Stimulated activated naive CD4-positive, alpha-beta T cell treated with Interleukin-2 at 50 U/mL for 16 hours (primary cell): ENCODE results near the gene SPSB1.
A peak's percentile ranks its signal among the peaks of the same experiment; 100 is the strongest.

Experiments used
- DNase-seq: peaks from one replicate; lab custom pipeline; 2025; lab: John Stamatoyannopoulos, UW

The SPSB1 gene

DNA sequence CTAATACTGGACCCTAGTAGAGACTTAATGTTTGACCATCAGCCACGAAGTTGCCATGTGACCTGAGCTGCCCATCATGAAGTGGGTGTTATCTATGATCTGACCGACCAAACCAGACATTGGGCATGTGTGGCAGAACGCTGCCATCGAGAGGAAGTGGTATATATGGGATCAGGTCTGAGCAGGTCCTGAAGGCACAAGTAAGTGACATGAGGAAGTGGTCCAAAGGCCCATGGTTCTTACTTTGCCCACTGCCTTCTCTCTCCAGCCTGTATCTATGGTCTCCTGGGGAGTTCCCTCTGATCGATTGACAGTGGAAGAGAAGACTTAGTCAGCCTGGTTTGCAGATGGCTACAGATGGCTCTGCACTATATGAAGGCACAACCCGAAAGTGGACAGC, 7.9 kb downstream of the SPSB1 start:
- no peak for DNase-seq

DNA sequence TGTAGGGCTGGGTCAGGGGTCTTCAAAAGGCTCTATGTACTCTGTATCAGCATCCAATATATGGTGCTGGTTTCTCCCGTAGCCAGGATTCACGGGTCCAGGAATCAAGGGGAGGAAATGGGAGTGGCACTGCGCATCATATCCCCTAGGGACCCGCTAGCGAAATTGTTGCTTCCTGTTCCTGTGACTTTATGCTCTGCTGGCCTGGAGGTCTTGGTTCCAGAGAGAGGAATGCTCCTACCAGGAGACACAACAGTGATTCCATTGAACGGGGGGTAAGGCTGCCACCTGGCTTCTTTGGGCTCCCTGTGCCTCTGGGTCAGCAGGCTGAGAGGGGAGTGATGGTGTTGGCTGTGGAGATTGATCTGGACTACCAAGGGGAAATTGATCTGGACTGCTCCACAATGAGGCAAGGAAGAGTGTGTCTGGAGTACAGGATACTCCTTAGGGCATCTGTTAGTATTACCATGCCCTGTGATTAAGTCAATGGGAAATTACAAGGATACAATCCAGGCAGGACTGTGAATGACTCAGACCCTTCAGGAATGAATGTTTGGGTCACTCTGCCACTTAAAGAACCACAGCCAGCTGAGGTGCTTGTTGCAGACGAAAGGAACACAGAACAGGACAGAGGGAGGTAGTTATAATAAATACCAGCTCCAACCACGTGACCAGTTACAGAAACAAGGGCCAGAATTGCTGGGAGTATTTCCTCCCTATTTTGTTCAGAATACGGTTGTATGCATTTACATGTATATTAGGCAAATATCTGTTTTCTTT, 10.2 kb downstream of the SPSB1 start:
- DNase-seq = no peak

DNA sequence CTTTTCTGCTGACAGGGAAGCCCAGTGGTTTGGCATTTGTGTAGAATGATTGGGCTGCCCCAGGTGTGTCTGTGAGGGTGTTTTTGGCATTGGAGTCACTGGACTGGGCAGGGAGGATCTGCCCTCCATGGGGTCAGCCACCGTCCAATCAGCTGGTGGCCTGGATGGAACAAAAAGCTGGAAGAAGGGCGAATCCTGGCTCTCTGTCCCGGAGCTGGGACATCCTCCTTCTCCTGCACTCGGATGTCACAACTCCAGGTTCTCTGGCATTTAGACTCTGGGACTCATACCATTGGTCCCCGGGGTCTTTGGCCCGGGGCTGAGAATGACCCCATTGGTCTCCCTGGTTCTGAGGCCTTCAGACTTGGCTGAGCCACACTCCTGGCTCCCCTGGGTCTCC, 11.2 kb downstream of the SPSB1 start:
- DNase-seq = no peak

DNA sequence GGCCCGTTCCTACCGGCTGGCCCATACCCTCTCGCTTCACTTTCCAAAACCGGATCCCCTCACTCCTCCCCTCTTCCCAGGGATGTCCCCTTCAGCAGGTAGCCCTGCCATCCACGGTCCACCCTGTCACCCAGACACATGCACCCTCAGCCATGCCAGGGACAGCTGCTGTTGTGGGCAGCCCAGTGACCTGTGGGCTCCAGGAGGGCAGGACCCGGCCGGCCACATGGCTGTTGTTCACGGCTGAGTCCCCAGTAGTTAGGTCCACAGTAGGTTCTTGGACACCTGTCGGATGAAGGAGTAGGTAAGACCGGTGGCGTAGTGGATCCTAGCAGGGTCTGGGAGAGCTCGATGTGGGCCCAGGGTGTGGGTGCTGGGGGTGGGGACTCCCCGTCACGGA, 12.5 kb downstream of the SPSB1 start:
- no peak for DNase-seq

DNA sequence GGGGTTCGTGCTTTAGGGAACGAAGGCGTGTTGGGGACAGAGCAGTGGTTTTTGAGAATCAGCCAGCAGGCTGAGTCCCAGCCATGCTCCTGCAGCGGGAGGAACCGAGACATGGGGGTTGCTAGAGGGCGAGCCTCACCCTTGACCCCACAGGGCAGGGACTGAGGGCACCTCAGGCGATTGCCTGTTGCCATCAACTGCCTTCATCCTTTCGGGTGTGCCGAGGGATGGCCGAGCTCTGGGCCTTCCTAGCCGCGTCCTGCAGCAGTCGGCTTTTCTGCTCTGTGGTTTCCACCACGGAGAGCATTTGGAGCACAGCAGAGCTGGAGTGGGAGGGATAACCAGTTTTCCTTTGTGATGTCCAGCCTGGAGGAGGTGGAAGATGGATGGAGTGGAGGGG, 13.3 kb downstream of the SPSB1 start:
- no peak for DNase-seq

DNA sequence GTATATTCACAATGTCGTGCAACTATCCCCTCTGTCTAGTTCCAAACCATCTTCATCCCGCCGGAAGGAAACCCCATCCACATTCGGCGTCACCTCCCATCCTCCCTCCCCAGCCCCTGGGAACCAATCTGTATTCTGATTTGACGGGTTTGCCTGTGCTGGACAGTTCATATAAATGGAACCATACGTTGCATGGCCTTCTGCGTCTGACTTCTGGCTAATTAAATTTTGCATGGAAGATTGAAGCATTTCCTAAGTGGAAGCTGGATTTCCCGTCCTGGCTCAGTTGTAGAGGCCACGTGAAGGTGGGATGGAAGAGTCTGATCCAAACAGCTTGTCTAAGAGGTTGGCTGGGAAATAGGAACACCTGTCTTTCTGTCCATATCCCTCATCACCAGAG, 14.6 kb downstream of the SPSB1 start:
- no peak for DNase-seq

DNA sequence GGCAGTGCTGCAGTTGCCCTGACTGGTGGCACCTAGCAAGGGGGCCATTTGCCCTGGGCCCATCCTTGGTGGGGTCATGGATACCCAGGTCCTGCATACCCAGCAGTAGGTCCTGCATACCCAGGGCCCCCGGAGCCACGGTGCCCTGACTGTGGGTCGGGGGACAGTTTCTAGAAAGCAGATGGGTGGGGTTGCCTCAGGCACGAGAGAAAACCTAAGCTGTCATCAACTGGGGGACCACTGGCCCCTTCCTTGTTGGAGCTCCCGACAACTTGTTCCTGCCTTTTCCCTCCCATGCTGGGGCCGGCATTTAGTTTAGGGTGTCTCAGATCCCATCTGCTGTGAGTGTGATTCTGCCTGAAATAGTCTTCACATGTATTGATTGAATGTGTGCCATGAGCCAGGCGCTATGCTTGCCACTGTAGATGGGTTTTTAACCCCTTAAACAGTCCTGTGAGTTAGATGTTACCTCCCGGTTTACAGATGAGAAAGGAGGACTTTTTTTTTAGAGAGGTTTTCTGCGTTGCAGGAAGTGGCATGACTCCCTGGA, 15.6 kb downstream of the SPSB1 start:
- no peak for DNase-seq

DNA sequence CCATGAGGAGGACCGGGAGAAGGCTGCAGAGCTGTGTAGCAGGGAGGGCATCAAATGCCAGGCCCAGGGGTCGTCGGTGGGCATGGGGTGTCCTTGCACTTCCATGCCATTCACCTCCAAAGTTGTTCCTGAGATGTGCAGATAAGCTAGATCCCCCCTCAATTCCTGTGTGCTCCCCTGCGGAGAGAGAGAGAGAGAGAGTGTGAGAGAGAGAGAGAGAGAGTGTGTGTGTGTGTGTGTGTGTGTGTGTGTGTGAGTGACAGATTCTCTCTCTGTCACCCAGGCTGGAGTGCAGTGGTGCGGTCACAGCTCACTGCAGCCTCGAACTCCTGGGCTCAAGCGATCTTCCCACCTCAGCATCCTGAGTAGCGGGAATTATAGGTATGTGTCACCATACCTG, 16.4 kb downstream of the SPSB1 start:
- DNase-seq = no peak

DNA sequence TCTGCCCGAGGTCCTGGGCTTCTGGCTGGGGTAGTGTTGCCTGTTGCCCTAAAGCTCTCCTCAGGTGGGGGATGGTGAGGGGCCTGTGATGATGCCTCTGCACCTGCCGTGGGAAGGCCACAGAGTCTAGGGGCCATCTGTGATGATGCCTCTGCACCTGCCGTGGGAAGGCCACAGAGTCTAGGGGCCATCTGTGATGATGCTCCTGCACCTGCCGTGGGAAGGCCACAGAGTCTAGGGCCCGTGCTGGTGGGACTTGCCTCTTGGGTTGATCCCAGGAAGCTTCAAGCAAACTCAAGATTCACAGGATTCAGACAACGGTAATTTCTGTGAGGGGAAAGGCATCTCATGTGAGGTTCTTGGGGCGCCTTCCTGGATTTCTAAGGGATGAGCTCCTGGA, 17.3 kb downstream of the SPSB1 start:
- no peak for DNase-seq

DNA sequence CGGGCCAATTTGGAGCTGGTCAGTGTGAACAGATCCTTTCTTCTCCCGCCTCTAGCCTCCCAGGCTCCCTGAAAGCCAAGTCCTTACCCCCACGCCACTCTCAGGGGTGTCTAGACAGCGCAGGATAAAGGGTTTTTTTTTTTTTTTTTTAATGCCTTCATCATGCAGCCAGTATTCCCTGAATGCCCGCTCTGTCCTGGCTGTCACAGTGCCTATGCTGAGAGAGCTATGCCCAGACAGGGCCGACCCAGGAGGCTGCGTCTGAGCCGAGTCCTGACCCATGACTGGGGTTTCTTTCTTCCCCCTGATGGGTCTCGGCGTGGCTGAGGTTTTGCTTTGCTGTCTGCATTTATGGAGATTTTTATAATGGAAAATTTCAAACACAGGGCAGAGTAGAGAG, 18.3 kb downstream of the SPSB1 start:
- no peak for DNase-seq

DNA sequence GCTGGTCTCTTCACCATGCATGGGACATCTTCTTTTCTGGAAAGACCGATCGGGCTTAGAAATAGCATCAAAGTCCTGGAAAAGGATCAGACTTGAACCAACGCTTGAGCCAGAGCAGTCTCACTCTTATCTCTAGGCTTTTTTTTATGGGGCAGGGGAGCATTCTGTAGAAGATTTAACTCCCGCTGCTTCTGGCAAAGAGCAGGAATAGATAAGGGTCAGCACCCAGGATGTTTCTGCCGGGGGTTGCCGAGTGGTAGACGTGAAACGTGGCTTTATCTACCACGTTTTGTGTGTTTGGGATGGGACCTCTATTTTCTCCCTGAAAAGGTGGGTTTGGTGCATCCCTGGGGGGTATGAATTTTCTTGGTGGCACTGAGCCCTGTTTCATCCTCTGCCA, 18.8 kb downstream of the SPSB1 start:
- DNase-seq = no peak

DNA sequence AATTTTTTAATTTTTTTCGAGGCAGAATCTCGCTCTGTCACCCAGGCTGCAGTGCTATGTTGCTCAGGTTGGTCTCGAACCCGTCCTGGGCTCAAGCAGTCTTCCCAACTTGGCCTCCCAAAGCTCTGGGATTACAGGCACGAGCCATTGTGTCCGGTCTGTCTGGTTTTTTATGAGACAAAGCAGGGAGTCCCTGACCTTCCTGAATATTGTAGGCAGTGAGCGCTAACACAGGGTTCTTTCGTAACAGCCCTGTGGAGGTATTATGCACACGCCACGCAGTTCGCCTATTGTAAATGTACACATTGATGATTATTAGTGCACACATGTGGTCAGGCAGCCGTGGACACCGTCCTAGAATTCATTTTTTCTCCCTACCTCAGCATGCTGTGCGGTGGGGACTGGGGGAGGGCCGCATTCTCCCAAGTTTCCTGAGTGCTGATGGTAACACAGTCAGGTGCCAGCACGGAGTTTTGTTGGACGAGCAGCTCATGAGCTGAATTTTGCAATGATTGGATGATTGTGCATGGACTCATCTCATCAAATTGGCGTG, 19.6 kb downstream of the SPSB1 start:
- no peak for DNase-seq

DNA sequence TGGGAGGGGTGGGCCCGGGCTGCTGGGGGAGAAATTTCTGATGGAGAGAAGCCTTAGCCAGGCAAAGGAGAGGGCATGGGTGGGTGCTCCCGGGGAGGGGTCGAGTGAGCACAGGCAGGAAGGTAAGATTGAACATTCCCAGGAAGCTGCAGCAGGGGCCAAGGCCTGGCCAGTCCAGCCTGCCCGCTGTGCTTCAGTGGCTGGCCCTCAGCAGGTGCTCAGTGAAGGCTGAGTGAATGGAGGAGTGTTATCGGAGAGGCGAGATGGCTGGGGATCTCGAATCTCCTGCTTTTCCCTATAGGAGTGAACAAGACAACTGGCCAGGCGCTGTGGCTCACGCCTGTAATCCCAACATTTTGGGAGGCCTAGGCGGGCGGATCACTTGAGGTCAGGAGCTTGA, 20.9 kb downstream of the SPSB1 start:
- DNase-seq = no peak

DNA sequence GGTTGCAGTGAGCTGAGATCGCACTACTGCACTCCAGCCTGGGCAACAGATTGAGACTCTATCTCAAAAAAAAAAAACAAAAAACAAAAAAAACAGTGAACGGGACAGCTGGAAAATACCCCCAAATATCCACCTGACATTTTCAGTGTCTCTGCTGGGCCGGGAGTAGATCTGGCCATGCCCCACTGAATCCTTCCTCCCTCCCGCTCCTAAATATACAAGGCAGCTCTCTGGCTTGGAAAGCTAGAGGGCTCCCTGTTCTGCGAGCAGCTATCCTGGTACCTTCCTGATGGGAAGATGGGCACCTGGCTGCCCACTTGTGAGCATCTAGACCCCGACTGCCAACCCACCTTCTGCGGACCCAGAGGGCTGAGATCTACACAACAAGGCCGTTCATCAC, 21.4 kb downstream of the SPSB1 start:
- DNase-seq = no peak

DNA sequence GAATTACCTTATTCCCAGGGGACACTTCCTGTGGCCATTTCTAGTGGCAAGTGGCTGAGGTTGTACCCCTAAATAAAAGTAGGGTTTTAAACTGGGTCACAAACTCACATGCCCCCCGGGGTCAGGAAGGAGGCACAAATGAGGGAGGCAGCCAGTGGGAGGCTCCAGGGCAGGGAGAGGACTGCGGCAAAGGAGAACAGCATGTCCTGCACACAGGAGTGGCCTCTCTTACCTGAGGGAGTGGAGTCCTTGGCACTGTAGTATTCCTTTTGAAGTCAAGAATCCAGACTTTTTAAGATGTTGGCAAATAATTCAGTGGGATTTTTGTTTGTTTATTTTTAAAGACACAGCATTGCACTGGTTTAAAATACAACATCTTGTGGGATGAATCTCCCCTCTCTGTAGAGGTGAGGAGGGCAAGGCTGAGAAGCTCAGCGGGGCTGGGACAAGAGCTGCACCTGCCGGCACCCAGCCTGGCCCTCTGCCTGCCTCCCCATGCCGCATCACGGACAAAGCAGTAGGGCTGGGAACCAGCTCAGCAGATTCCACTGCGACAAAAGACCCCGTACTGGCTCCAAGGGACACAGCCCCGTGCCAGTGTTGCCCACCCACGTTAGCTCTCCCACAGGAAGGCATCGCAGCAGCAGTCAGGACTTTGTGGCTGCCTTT, 22.2 kb downstream of the SPSB1 start:
- no peak for DNase-seq

DNA sequence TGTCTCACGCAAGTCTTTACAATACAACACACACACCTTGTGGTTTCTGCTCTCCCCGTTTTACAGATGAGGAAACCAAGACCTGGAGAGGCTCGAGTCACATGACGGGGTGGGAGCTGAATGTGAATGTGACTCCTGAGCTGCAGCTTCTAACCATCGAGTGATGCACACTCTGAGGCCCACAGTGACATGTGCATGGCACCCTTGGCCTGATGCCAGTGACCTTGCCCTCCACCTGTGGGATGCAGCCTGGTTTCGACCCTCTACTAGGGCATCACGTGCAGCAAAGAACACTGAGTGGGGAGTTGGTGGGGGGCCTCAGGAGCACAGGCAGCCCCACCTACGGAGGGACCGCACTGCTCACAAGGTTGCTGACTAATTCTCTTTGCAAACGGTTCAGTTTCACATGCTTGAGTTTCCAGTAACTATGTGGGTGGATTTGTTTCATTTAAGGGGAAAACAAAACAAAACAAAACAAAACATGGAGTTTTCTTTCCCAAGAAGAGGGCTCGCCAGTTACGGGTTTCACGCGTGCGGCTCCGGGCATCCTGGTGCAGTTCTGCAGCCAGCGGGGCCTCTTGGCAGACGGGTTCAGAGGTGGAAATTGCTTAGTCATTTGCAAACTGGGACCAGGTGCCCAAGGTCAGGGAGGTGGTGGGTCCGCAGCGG, 22.9 kb downstream of the SPSB1 start:
- DNase-seq = peak; percentile 79

DNA sequence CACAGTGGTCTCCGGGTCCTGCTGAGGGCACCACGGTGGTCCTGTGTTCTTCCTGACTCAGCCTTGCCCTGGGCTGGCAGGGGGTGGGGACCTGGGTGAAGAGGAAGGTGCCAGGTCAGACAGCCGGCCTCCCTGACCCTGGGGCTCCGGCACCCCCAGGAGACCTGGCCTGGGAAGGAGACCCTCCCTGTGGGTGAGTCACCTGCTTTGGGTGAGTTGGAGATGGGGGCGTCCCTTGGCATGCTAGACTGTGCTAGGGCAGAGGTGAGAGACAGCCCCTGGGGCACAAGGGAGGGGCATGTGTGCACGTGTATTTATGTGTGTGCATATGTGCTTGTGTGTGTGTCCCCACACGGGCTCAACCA, 23.4 kb downstream of the SPSB1 start:
- peak; percentile 36 for DNase-seq

DNA sequence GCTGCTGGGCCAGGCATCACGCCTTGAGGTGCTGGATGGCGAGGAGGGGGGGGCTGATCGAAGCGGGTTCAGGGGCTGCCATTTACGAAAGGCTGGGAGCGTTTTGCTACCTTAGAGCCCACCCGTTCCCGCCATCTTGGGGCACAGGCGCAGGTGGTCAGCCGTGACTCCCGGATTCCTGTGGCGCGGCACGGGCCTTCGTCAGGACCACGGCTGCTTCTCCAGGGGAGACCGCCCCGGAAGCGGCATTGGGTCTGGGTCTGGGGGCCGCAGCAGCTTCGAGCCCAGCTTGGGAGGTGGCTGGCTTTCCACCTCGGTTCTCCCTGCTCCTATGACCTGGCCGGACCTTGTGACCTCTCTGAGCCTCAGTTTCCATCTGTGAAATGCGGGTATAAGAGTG, 23.8 kb downstream of the SPSB1 start:
- DNase-seq = no peak

DNA sequence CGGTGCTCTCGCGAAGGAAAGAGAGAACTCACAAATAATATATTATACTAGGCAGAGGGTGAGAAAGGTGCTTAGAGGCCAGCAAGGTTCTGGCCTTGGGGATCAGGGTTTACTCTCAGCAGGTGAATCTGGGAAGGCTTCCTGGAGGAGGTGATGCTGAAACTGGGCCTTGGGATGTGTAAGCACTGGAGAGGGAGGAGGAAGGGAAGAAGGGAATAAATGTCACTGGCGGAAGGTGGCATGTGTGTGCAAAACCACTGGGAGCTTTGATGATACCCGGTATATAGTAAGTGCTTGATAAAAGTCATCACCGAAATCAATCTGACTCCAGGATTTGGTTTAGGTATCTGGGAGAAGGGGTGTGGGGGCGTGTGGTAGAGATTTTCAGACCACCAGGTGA, 24.4 kb downstream of the SPSB1 start:
- DNase-seq = no peak

DNA sequence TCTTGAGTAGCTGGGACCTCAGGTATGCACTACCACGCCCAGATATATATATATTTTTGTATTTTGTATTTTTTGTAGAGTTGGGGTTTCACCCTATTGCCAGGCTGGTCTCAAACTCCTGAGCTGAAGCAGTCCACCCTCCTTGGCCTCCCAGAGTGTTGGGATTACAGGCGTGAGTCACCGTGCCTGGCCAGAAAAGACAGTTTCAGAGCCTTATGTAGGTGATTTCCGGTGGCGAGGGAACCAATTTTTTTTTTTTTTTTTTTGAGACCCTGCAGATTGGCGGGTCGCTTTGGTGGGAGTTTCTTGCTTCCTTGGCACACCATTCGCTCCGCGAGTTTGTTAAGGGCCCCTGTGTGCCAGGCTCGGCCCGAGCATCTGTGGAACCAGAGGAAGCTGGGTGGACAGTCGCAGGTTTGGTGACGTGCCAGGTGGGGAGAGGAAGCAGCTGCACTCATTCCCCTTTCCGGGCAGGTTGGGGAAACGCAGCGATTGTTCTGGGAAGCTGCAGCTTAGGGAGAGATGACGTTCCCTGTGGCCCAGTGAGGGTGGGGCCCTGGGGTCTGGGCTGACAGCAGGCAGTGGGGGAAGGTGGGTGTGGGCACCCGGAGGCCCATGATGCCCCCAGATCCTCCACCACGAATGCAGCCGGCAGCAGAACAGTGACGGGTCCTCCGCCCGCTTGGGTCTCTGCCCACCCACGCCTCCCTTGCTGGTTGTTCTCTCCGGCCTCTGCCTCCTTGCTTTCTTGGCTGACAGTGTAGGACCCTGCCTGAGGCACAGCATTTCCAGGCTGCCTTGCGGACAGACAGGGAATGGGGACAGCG, 25.1 kb downstream of the SPSB1 start:
- DNase-seq = no peak

DNA sequence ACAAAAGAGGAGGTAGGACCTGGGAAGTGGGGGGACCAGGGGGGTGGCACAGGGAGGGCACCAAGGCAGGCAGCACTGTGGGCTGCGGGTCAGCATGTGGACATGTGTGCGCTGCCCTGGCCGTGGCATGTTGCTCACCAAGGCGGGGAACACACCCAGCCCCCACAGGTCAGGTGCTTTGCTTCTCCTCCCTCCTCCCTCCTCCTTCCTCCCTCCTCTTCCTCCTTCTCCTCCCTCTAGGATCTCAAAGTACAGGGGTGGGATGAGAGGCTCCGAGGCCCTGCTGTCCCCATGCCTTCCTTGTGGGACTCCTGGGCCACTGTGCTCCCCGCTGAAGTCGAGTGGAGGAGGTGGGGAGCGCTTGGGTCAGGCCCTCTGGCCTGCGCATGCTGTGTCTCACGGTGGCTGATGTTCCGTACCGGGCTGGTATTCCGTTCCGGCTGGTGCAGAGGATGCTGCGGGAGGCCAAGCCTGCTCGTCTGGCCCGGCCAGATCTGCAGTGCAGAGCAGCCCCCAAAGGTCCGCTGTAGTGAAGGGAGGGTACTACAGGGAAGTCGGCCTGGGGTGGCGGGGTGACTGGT, 26.6 kb downstream of the SPSB1 start:
- no peak for DNase-seq
